ENCODE measurements around the gene DCUN1D2. TPM values are rescaled to one million over a fixed set of nuclear protein-coding genes. Genes with fewer than 3 reads are reported as not detected.

DCUN1D2 gene
- total RNA-seq, 3 donors from 2014 or later = 15.8 to 22.4 (median 16.4) TPM

DNA sequence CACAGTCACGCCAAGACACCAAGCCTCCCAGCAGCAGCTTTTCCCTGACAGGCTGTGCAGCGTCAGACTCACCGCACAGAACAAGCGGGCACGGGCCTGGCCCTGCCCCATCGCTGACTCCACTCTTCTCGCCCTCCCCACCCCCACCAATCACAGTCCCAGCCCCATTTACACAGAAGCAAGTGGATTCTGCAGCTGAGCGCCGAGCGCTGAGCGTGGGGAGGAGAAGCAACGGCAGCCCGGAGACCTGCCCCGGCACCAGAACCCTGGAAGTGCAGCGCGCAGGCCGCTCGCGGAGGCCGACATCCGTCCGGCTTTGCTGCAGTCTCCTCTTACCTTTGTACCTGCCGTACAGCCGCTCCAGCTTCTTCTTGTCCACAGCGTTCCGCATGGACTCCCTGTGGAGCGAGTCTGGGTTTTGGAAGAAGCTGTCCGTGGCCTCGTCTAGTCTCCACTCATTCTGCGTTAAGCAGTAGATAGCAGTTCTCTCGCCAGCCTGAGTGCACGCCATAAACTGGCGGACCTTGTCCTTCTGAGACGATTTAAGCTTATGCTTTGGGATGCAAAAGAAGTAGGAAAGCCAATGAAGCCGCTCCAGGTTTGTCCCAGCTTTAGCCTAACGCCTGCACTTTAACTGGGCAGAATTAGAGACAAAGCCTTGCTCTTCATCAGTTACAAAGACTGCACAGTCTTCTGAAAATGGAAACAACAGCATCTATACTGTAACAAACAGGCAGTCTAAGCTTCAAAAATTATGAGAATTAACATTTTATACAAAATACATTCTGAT lies 6.8 kb downstream of the DCUN1D2 start:
- no peak for DNase-seq (ENCODE audit: low spot score in 2 of 2)
- no peaks in the 10 kb centered on the region for H3K4me1 ChIP-seq
- TF ChIP-seq POLR2A (IDR thresholded peaks at IDR 0.05) (no peak), POLR2AphosphoS5 (IDR thresholded peaks at IDR 0.05) (no peak)
- TF ChIP-seq, protein P1, sequence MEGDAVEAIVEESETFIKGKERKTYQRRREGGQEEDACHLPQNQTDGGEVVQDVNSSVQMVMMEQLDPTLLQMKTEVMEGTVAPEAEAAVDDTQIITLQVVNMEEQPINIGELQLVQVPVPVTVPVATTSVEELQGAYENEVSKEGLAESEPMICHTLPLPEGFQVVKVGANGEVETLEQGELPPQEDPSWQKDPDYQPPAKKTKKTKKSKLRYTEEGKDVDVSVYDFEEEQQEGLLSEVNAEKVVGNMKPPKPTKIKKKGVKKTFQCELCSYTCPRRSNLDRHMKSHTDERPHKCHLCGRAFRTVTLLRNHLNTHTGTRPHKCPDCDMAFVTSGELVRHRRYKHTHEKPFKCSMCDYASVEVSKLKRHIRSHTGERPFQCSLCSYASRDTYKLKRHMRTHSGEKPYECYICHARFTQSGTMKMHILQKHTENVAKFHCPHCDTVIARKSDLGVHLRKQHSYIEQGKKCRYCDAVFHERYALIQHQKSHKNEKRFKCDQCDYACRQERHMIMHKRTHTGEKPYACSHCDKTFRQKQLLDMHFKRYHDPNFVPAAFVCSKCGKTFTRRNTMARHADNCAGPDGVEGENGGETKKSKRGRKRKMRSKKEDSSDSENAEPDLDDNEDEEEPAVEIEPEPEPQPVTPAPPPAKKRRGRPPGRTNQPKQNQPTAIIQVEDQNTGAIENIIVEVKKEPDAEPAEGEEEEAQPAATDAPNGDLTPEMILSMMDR (IDR thresholded peaks at IDR 0.05) = no peak
- H3K27me3 ChIP-seq = no peaks in the 10 kb centered on the region
- intact Hi-C loops (cut with DNase I; ENCODE audit: low total_unique reads) = no loop called here
- H3K4me3 ChIP-seq = no peak overlapping the region
- no peak overlapping the region for H3K27ac ChIP-seq
- H3K36me3 ChIP-seq = no peaks in the 10 kb centered on the region
- H3K9me3 ChIP-seq = no peaks in the 10 kb centered on the region

DNA sequence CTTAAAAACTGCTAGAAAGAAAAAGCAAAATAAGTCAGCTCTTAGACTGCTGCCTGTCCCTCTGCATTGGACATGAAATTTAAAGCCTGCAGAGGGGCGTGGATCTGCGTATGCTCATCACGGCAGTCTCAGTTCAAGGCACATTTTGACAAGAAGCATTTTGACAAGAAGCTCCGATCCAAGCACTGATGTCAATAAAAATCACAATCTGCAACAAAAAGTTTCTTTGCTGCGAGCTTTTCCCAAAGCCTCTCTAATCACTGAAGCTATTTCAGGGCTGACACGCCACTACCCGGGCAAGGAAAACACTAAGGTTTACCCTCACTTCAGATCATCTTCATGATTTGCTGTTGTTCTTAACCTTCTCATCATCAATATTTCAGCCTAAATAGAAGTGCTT lies 7.4 kb downstream of the DCUN1D2 start:
- no peak overlapping the region for H3K4me3 ChIP-seq
- no peaks in the 10 kb centered on the region for H3K27me3 ChIP-seq
- no peaks in the 10 kb centered on the region for H3K9me3 ChIP-seq
- intact Hi-C loops (cut with DNase I; ENCODE audit: low total_unique reads) = no loop called here
- DNase-seq (ENCODE audit: low spot score in 2 of 2) = no peak
- TF ChIP-seq POLR2A (IDR thresholded peaks at IDR 0.05) = no peak
- TF ChIP-seq POLR2AphosphoS5 (IDR thresholded peaks at IDR 0.05) = no peak
- TF ChIP-seq, protein P1 (IDR thresholded peaks at IDR 0.05) = no peak
- H3K36me3 ChIP-seq = no peaks in the 10 kb centered on the region
- no peaks in the 10 kb centered on the region for H3K4me1 ChIP-seq
- H3K27ac ChIP-seq = no peak overlapping the region

DNA sequence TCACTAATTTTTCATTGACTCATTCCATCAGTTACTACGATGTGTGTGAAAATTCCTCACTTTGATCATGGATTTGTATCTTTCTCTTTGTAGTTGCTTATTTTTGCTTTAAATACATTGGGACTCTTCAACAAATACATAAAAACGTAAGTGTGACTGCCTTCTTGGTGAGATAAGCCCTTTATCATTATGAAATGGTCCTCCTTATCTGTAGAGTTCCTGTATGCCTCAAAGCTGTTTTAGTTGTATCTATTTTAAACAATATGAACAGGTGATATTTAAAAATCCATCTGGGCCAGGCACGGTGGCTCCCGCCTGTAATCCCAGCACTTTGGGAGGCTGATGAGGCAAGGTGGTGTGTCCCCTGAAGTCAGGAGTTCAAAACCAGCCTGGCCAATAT lies 11.3 kb downstream of the DCUN1D2 start:
- TF ChIP-seq, protein P1 (IDR thresholded peaks at IDR 0.05) = no peak
- no peak for TF ChIP-seq POLR2A (IDR thresholded peaks at IDR 0.05)
- no peak for TF ChIP-seq POLR2AphosphoS5 (IDR thresholded peaks at IDR 0.05)
- Histone ChIP-seq H3K36me3 (no peaks in the 10 kb centered on the region), H3K27ac (no peak overlapping the region), H3K9me3 (no peaks in the 10 kb centered on the region), H3K4me3 (no peak overlapping the region), H3K27me3 (no peaks in the 10 kb centered on the region), H3K4me1 (no peaks in the 10 kb centered on the region)
- intact Hi-C loops (cut with DNase I; ENCODE audit: low total_unique reads) = no loop called here
- no peak for DNase-seq (ENCODE audit: low spot score in 2 of 2)

DNA sequence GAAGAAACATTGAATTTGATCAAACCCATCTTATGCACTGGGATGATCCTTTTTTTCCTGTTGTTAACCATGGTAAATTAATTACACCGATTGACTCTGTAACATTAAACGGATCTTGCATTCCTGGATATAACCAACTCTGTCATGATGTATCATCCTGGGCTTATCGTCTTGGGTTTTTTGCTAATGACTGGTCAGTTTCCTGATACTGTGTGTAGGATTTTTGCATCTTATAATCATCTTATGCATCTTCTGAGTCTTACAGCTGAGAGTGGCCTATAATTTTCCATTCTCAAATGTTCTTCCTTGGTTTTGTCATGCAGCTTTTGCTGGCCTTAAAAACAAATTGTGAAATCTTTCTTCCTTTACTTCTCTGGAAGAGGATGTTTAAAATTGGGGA lies 12.8 kb downstream of the DCUN1D2 start:
- H3K4me1 ChIP-seq = no peaks in the 10 kb centered on the region
- no peak for TF ChIP-seq POLR2A (IDR thresholded peaks at IDR 0.05)
- TF ChIP-seq POLR2AphosphoS5 (IDR thresholded peaks at IDR 0.05) = no peak
- TF ChIP-seq, protein P1 (IDR thresholded peaks at IDR 0.05) = no peak
- DNase-seq (ENCODE audit: low spot score in 2 of 2) = no peak
- intact Hi-C loops (cut with DNase I; ENCODE audit: low total_unique reads) = no loop called here
- no peak overlapping the region for H3K4me3 ChIP-seq
- no peaks in the 10 kb centered on the region for H3K36me3 ChIP-seq
- no peak overlapping the region for H3K27ac ChIP-seq
- no peaks in the 10 kb centered on the region for H3K9me3 ChIP-seq
- H3K27me3 ChIP-seq = no peaks in the 10 kb centered on the region

DNA sequence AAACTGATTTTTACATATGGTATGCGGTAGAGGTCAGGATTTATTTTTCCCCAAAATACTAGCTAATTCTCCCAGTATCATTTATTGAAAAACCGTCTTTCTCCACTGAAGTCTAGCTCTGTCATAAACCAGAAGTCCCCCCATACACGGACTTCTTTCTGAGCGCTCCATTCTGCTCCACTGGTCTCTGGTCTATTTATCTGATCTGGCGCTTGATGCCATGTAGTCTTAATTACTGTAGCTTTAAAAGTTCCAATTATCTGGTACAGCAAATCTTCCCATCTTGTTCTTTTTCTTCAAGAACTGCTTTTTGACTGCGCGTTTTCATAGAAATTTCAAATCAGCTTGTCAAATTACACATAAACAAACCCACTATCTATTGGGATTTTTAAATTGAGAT lies 13.7 kb downstream of the DCUN1D2 start:
- Histone ChIP-seq H3K4me1 (no peaks in the 10 kb centered on the region), H3K36me3 (no peaks in the 10 kb centered on the region), H3K27ac (no peak overlapping the region), H3K9me3 (no peaks in the 10 kb centered on the region), H3K4me3 (no peak overlapping the region), H3K27me3 (no peaks in the 10 kb centered on the region)
- DNase-seq (ENCODE audit: low spot score in 2 of 2) = no peak
- TF ChIP-seq POLR2AphosphoS5 (IDR thresholded peaks at IDR 0.05) = no peak
- TF ChIP-seq POLR2A (IDR thresholded peaks at IDR 0.05) = no peak
- TF ChIP-seq, protein P1 (IDR thresholded peaks at IDR 0.05) = no peak
- intact Hi-C loops (cut with DNase I; ENCODE audit: low total_unique reads) = no loop called here

All from breast epithelium (tissue), 4 donors.